ENCODE measurements around the gene ZG16.
"Not testable (repeated sequence)": the region's sequence is repeated elsewhere in the genome, so short reads cannot be mapped to it uniquely, and the experiment has no call there.

The ZG16 gene

GRCh38 chr16:29747947-29748759 is 29.9 kb upstream of the ZG16 start:
- no peak for DNase-seq (ENCODE audit: extremely low read depth in 1 of 2, low read depth in 1 of 2)

- not testable (repeated sequence) for DNase-seq (ENCODE audit: extremely low read depth in 1 of 2, low read depth in 1 of 2)
These were observed 29.3 kb upstream of the ZG16 start for GRCh38 chr16:29748760-29749149.

- no peak for DNase-seq (ENCODE audit: extremely low read depth in 1 of 2, low read depth in 1 of 2)
These were observed 24.5 kb upstream of the ZG16 start for GRCh38 chr16:29753516-29753915.

GRCh38 chr16:29756654-29757053 is 21.4 kb upstream of the ZG16 start:
- DNase-seq (ENCODE audit: extremely low read depth in 1 of 2, low read depth in 1 of 2): no peak

- not testable (repeated sequence) for DNase-seq (ENCODE audit: extremely low read depth in 1 of 2, low read depth in 1 of 2)
These were observed 21.0 kb upstream of the ZG16 start for GRCh38 chr16:29757086-29757485.

- no peak for DNase-seq (ENCODE audit: extremely low read depth in 1 of 2, low read depth in 1 of 2)
These were observed 20.0 kb upstream of the ZG16 start for GRCh38 chr16:29757950-29758466.

GRCh38 chr16:29760567-29761279 is 17.3 kb upstream of the ZG16 start:
- no peak for DNase-seq (ENCODE audit: extremely low read depth in 1 of 2, low read depth in 1 of 2)

GRCh38 chr16:29761280-29761651 is 16.8 kb upstream of the ZG16 start:
- not testable (repeated sequence) for DNase-seq (ENCODE audit: extremely low read depth in 1 of 2, low read depth in 1 of 2)

- DNase-seq (ENCODE audit: extremely low read depth in 1 of 2, low read depth in 1 of 2): no peak
These were observed 16.2 kb upstream of the ZG16 start for GRCh38 chr16:29761882-29762281.

GRCh38 chr16:29763326-29763725 is 14.7 kb upstream of the ZG16 start:
- no peak for DNase-seq (ENCODE audit: extremely low read depth in 1 of 2, low read depth in 1 of 2)

- no peak for DNase-seq (ENCODE audit: extremely low read depth in 1 of 2, low read depth in 1 of 2)
These were observed 12.7 kb upstream of the ZG16 start for GRCh38 chr16:29765167-29766032.

GRCh38 chr16:29766571-29766970 is 11.5 kb upstream of the ZG16 start:
- DNase-seq (ENCODE audit: extremely low read depth in 1 of 2, low read depth in 1 of 2): no peak

GRCh38 chr16:29767062-29767461 is 11.0 kb upstream of the ZG16 start:
- no peak for DNase-seq (ENCODE audit: extremely low read depth in 1 of 2, low read depth in 1 of 2)

GRCh38 chr16:29769507-29769906 is 8.5 kb upstream of the ZG16 start:
- no peak for DNase-seq (ENCODE audit: extremely low read depth in 1 of 2, low read depth in 1 of 2)

- no peak for DNase-seq (ENCODE audit: extremely low read depth in 1 of 2, low read depth in 1 of 2)
These were observed 7.7 kb upstream of the ZG16 start for GRCh38 chr16:29770250-29770929.

GRCh38 chr16:29772330-29772729 is 5.7 kb upstream of the ZG16 start:
- not testable (repeated sequence) for DNase-seq (ENCODE audit: extremely low read depth in 1 of 2, low read depth in 1 of 2)

GRCh38 chr16:29774730-29775129 is 3.3 kb upstream of the ZG16 start:
- DNase-seq (ENCODE audit: extremely low read depth in 1 of 2, low read depth in 1 of 2): no peak

- no peak for DNase-seq (ENCODE audit: extremely low read depth in 1 of 2, low read depth in 1 of 2)
These were observed 2.2 kb upstream of the ZG16 start for GRCh38 chr16:29775742-29776408.

- no peak for DNase-seq (ENCODE audit: extremely low read depth in 1 of 2, low read depth in 1 of 2)
These were observed 1.4 kb downstream of the ZG16 start for GRCh38 chr16:29779474-29779873.

All from activated CD8-positive, alpha-beta memory T cell treated with anti-CD3 and anti-CD28 coated beads for 1 hour (primary cell).